Choroid plexus epithelial cell (primary cell): ENCODE results near the gene ZNF432.
"Not testable (repeated sequence)": the region's sequence is repeated elsewhere in the genome, so short reads cannot be mapped to it uniquely, and the experiment has no call there.

ENCODE experiments used
- DNase-seq: peaks from one replicate; pipeline ENCODE4 v3.0.0-alpha.2; 2010; ENCODE audit warnings: low read depth
- H3K4me3 ChIP-seq: 2 replicates; pipeline ENCODE4 v1.5.1; 2011; ENCODE audit warnings: low read depth, mild to moderate bottlenecking, control low read depth, low read length, moderate library complexity
- CTCF ChIP-seq: conservative IDR thresholded peaks from 2 replicates; pipeline ENCODE4 v1.5.1; 2011; ENCODE audit warnings: low read depth, mild to moderate bottlenecking, control low read depth, inconsistent platforms, low read length, moderate library complexity

Gene ZNF432

DNA sequence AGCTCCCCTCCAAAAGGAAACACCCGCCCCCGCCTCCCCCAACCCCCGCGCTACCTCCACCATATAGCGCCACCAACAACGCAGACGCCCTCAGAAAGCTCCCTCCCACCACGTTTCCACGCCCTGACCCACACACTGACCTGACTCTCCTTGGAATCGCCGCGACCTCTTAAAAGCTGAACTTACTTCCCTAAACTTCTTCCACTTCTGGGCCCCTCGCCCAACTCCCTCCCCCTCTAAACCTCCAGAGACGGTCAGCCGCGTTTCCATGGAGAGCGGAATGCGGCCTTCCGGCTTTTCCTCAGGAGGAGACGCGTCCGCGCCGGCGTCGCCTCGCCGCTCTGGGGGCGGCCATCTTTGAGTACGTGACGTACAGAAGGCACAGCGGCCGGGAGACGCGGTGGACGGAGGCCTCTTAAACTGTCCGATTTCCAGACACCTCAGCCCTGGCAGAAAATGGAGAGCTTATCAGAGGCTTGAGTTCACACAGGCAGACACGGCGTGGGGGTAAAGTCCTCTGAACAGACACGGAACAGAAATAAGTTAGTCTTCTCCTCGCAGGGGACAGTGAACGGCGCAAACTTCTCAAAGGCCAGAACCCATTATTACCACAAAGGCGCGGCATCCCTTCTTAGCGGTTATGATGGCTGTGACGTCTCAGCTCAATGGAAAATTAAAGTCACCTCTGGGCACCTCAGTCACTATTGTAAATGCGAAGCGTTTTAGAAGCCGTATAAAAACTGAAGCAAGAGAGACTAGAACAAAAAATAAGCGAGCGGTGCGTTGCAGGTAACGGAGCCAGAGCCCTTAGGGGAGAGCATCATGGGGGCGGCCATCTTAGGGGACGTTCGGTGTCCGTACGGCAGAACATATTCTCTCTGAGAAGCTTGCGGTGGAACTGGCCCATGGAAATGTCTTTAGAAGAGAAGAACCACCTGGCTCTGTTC is at the start of gene ZNF432:
ZNF432 (minus strand) TSS at position 284 of the 947 bp plus-strand sequence. CDS start 1,970 bp downstream, outside the sequence.
- DNase-seq = peak; percentile 97
- H3K4me3 ChIP-seq = peak within 1 kb of the TSS; percentile 81
- no peak for TF ChIP-seq CTCF

DNA sequence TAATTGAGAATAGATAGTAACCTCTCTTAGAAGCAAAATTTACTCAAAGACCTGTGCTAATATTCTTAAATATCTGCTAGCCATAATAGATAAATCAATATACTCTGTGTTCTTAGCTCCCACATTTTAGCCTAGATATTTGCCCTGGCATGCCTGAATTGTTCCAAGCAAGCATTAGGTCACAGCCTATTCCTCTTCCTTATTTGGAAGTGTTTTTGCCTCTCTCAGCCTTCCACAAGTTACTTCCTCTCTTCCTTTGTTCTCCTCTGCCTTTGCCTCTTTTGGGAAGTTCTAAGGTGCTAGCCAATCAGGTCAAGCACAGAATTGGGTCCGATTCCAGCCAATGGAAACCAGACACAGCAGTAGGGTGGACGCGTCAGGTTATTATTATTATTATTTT is 47.8 kb upstream of the ZNF432 start:
- not testable (repeated sequence) for DNase-seq, H3K4me3 ChIP-seq

DNA sequence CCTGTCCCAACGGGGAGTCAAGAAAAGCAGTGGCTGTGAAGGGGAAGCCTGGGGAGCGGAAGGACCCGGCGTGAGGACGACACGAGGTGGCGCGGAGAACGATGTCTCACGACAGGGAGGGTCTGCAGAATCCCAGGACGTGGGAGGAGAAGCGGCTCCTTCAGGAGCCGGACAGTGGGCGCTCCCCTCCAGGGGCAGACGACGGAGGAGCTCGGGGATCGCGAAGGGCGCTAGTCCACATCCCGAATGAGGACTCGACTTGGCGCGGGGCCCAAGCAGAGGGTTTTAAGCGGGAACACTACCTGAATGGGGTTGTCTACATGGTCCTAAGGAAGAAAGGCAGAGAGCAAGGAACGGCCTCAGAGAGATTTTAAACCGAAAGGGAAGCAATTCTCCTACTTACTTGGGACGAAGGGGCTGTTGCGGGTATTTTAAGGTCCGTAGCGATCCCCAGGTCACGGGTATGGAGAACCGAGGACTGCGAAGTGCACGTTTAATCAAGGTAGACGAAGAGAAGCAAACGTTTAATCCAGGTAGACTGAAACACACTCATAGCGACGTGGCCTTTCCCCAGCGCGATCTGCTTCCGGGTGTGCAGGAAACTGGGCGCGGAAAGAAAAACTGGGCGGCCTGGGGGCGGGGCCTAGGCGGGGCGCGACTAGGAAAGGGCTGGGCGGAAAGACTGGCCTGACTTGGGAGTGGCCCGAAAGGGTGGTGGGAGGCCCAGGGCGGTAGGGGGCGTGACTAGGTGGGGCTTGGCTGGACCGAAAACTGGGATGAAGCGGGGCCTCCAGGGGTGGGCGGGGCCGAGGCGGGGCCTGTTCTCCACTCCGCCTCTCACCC is 46.8 kb upstream of the ZNF432 start, which contains the start of gene ZNF841:
ZNF841 (minus strand) TSS at position 594 of the 843 bp plus-strand sequence. CDS start 10,964 bp downstream, outside the sequence.
- peak; percentile 18 for TF ChIP-seq CTCF
- DNase-seq = peak; percentile 98
- H3K4me3 ChIP-seq = peak within 1 kb of the TSS; percentile 94

- TF ChIP-seq CTCF = no peak
- H3K4me3 ChIP-seq = peak overlapping the region; percentile 94
- no peak for DNase-seq
Observed at GRCh38 chr19:52094526-52095130, 46.0 kb upstream of the ZNF432 start.

DNA sequence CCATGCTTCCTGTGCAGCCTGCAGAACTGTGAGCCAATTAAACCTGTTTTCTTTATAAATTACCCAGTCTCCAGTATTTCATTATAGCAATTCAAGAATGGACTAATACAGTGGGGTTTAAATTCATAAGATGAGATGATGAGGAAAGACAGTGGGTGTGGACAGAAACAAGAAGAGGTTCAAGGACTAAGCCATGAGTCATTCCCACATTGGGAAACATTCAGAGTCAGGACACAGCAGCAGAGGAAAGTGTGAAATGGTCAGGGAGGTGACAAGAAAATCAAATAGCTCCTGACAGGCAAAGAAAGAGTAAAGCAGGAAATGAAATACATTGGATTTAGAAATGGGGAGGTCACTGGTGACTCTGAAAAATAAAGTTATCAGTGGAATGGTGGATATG is 37.8 kb upstream of the ZNF432 start:
- TF ChIP-seq CTCF = no peak
- DNase-seq = peak; percentile 74

GRCh38 chr19:52070496-52070895 is 21.9 kb upstream of the ZNF432 start:
- DNase-seq = peak; percentile 92
- H3K4me3 ChIP-seq = no peak overlapping the region
- no peak for TF ChIP-seq CTCF

More for the DNA sequence above, 37.8 kb upstream of the ZNF432 start:
- no peak overlapping the region for H3K4me3 ChIP-seq

GRCh38 chr19:52069653-52070052 is 21.0 kb upstream of the ZNF432 start:
- no peak for TF ChIP-seq CTCF
- DNase-seq = no peak
- no peak overlapping the region for H3K4me3 ChIP-seq
